OCI-LY3 (cell line): Measurements from ENCODE around the gene SLC25A26.

Experiments
- H2AFZ ChIP-seq: fragments of 200-600, 300-600 bp; shearing (Covaris generic); 2 replicates; pipeline ENCODE4 v1.6.0; 2014; ENCODE audit warnings: antibody characterized with exemption, low read depth, low read length
- H3K27ac ChIP-seq: fragments of 200-600, 300-600 bp; sonication (generic); 2 replicates; pipeline ENCODE4 v1.5.1; 2014; ENCODE audit warnings: mild to moderate bottlenecking, low read length, moderate library complexity, mixed read lengths
- H3K27me3 ChIP-seq: fragments of 200-600, 300-600 bp; sonication (generic); 2 replicates; pipeline ENCODE4 v1.6.1; 2014; ENCODE audit warnings: low read depth, low read length, mixed read lengths
- H3K36me3 ChIP-seq: fragments of 200-600, 300-600 bp; sonication (generic); replicated peaks from 2 replicates; pipeline ENCODE3; 2014; ENCODE audit warnings: low read depth, low read length, mixed read lengths
- H3K4me1 ChIP-seq: fragments of 300-600, 200-600 bp; sonication (generic); 2 replicates; pipeline ENCODE4 v1.6.1; 2014; ENCODE audit warnings: low read length, mixed read lengths
- H3K4me2 ChIP-seq: fragments of 200-600, 300-600 bp; sonication (generic); 2 replicates; pipeline ENCODE4 v1.6.1; 2014; ENCODE audit warnings: low read length, mixed read lengths
- H3K4me3 ChIP-seq: fragments of 300-600, 200-600 bp; sonication (generic); 2 replicates; pipeline ENCODE4 v1.5.1; 2014; ENCODE audit warnings: antibody characterized with exemption, mild to moderate bottlenecking, low read length, moderate library complexity
- H3K79me2 ChIP-seq: fragments of 300-600, 200-600 bp; shearing (Covaris generic); 2 replicates; pipeline ENCODE4 v1.6.1; 2014; ENCODE audit warnings: mild to moderate bottlenecking, low read length, mixed read lengths
- H3K9ac ChIP-seq: fragments of 300-600, 200-600 bp; shearing (Covaris generic); 2 replicates; pipeline ENCODE4 v1.6.0; 2014; ENCODE audit warnings: mild to moderate bottlenecking, low read length, moderate library complexity
- H3K9me3 ChIP-seq: fragments of 200-600, 300-600 bp; shearing (Covaris generic); 2 replicates; pipeline ENCODE4 v1.6.1; 2014; ENCODE audit warnings: low read length, mixed read lengths; ENCODE audit not compliant: insufficient read depth
- H4K20me1 ChIP-seq: fragments of 200-600, 300-600 bp; sonication (generic); 2 replicates; pipeline ENCODE4 v1.6.1; 2016; ENCODE audit warnings: low read length, mixed read lengths; ENCODE audit not compliant: insufficient read depth
- CTCF ChIP-seq: fragments of 200-600, 300-600 bp; sonication (generic); IDR thresholded peaks from 2 replicates; pipeline ENCODE4 v1.5.1; 2014; ENCODE audit warnings: antibody characterized with exemption, low read length, low read depth
- EZH2phosphoT487 ChIP-seq: fragments of 200-600 bp; shearing (Covaris generic); IDR thresholded peaks from 2 replicates; pipeline ENCODE4 v1.6.1; 2018; ENCODE audit warnings: antibody characterized with exemption, mixed run types, low read depth

SLC25A26 gene

GRCh38 chr3:66404197-66404596 is 183.4 kb downstream of the SLC25A26 start:
- no peak overlapping the region for H3K4me3 ChIP-seq
- no peaks in the 10 kb centered on the region for H3K27me3 ChIP-seq
- no peak overlapping the region for H3K9ac ChIP-seq
- no peak overlapping the region for H3K27ac ChIP-seq
- no peak overlapping the region for H3K4me2 ChIP-seq
- H4K20me1 ChIP-seq = 0 out of 2 replicates have a peak, but pooled peaks cover 3% of the 10 kb centered on the region
- no peaks in the 10 kb centered on the region for H3K9me3 ChIP-seq
- H3K36me3 ChIP-seq = peaks cover 21% of the 10 kb centered on the region
- TF ChIP-seq CTCF (no peak), EZH2phosphoT487 (no peak)
- peaks cover 10% of the 10 kb centered on the region for H3K4me1 ChIP-seq
- H2AFZ ChIP-seq = no peak overlapping the region
- no peaks in the 10 kb centered on the region for H3K79me2 ChIP-seq

- no peak overlapping the region for H3K4me3 ChIP-seq
- no peak for TF ChIP-seq CTCF
- TF ChIP-seq EZH2phosphoT487 = no peak
- no peaks in the 10 kb centered on the region for H3K9me3 ChIP-seq
- H3K79me2 ChIP-seq = no peaks in the 10 kb centered on the region
- no peak overlapping the region for H2AFZ ChIP-seq
- peaks cover 29% of the 10 kb centered on the region for H3K36me3 ChIP-seq
- no peak overlapping the region for H3K27ac ChIP-seq
- H3K4me1 ChIP-seq = peaks cover 10% of the 10 kb centered on the region
- no peak overlapping the region for H3K4me2 ChIP-seq
- no peak overlapping the region for H3K9ac ChIP-seq
- H4K20me1 ChIP-seq = 0 out of 2 replicates have a peak, but pooled peaks cover 3% of the 10 kb centered on the region
- H3K27me3 ChIP-seq = no peaks in the 10 kb centered on the region
These were observed 184.3 kb downstream of the SLC25A26 start for GRCh38 chr3:66404903-66405700.

GRCh38 chr3:66405701-66406091 is 184.9 kb downstream of the SLC25A26 start:
- no peak overlapping the region for H3K27ac ChIP-seq
- no peaks in the 10 kb centered on the region for H3K9me3 ChIP-seq
- H3K9ac ChIP-seq = no peak overlapping the region
- no peaks in the 10 kb centered on the region for H3K79me2 ChIP-seq
- TF ChIP-seq CTCF = no peak
- TF ChIP-seq EZH2phosphoT487 = no peak
- no peaks in the 10 kb centered on the region for H3K27me3 ChIP-seq
- H3K4me2 ChIP-seq = no peak overlapping the region
- no peak overlapping the region for H3K4me3 ChIP-seq
- H3K4me1 ChIP-seq = peaks cover 10% of the 10 kb centered on the region
- 0 out of 2 replicates have a peak, but pooled peaks cover 3% of the 10 kb centered on the region for H4K20me1 ChIP-seq
- peaks cover 33% of the 10 kb centered on the region for H3K36me3 ChIP-seq
- H2AFZ ChIP-seq = no peak overlapping the region

GRCh38 chr3:66406163-66406562 is 185.4 kb downstream of the SLC25A26 start:
- H2AFZ ChIP-seq = no peak overlapping the region
- no peak overlapping the region for H3K4me2 ChIP-seq
- H3K4me1 ChIP-seq = peaks cover 10% of the 10 kb centered on the region
- no peak for TF ChIP-seq CTCF
- no peak for TF ChIP-seq EZH2phosphoT487
- no peak overlapping the region for H3K4me3 ChIP-seq
- no peaks in the 10 kb centered on the region for H3K27me3 ChIP-seq
- H3K36me3 ChIP-seq = peaks cover 37% of the 10 kb centered on the region
- no peak overlapping the region for H3K27ac ChIP-seq
- no peak overlapping the region for H3K9ac ChIP-seq
- no peaks in the 10 kb centered on the region for H3K79me2 ChIP-seq
- 0 out of 2 replicates have a peak, but pooled peaks cover 3% of the 10 kb centered on the region for H4K20me1 ChIP-seq
- no peaks in the 10 kb centered on the region for H3K9me3 ChIP-seq
